GM18873 (cell line): ENCODE measurements around the gene ZC3H8.
"Not testable (repeated sequence)": the region's sequence is repeated elsewhere in the genome, so short reads cannot be mapped to it uniquely, and the experiment has no call there.

Experiments
- ATAC-seq: cut with Tn5 transposase; IDR thresholded peaks from one replicate; pipeline ENCODE4 v1.9.1; 2021; ENCODE audit warnings: mild to moderate bottlenecking, moderate library complexity, moderate number of reproducible peaks; ENCODE audit not compliant: unreplicated experiment, low FRiP score

Gene ZC3H8

GRCh38 chr2:112254466-112255240, at the start of gene ZC3H8:
Gene ZC3H8 (minus strand): TSS chr2:112255042. CDS start chr2:112254981, 61 bp downstream.
- ATAC-seq, result peak; percentile 66

DNA sequence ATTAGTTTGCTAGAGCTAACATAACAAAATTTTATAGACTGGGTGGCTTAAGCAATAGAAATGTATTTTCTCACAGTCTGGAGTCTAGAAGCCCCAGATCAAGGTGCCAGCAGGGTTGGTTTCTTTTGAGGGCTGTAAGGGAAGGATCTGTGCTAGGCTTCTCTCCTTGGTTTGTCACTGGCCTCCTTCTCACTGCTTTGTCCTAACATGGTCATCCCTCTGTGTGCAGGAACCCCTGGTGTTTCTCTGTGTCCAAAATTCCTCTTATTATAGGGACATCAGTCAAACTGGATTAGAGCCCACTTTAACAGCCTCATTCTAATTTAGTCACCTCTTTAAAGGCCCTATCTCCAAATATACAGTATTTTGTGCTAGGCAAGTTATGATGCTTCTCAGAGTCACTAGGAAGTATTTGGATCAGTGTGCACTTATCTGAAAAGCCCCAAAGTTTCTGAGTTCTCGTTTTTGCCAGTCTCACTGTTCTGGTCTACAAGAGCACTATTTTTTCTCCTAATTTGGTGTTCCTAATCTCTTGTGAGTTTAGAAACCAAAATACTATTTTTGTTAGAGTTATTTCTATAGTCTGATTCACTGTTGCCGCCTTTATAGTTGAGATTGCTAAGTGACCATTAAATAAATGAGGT, 49.6 kb upstream of the ZC3H8 start:
- ATAC-seq, result no peak

DNA sequence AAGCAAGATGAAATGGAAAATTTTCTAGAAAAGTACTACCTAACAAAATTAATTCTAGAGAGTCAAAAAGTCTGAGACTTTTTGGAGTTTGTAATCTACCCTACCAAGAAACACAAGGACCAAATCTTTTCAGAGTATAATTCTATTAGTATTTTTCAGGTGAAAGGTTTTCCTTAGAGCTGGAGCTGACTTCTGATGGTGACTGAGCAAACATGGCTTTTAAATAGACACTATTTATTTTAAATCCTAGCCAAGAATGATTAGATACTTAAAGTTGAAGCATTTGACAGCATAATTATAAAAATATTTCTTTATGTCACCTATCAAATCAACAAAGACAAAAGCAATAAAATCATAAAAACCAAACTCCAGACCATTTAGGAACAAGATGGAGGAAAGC, 47.1 kb upstream of the ZC3H8 start:
- no peak for ATAC-seq

- no peak for ATAC-seq
Measured at GRCh38 chr2:112301171-112301584, 46.3 kb upstream of the ZC3H8 start.

DNA sequence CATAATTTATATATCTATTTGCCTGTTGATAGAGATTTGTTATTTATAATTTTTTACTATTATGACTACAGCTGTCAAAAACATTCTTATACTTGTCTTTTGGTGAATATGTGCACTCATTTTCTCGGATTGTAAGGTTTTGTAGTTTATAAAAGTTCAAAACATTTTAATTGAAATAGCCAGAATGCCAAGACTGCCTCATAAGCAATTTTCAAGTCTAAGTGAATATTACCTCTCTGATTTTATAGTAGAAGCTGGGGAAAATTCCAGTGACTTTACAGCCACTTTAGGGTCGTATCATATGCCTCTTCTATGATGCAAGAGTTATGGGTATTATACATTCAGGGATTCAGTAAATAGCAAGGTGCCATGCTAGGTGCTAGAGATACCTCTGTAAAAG, 41.6 kb upstream of the ZC3H8 start:
- no peak for ATAC-seq

DNA sequence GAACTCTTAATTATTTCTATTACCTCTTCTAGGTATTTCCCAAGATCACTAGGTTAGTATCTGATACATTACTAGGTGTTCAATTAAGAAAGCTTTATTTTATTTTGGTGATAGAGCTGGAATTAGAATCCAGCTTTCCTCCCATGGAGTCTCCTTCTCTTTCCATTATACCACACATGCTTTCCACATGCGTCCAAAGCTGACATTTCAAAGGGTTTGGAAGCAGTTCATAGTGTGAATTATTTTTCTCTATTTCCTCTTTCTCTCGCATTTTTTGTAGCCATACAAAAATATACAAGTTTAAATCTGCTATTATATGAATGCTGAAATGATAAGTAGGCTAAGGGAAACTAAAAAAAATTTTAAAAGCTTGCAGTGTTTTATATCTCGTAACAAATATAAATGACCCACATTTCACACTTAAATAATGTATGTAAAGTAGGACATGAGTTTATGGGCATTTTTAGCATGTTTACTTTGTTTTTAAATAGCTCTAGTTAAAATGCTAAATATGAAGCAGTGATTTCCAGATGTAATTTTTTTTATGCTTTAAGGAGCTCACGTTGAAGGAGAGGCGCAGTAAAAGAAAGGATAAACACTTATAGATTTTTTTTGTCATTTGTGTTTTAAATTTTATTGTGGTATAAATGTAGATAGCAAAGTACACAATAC, 40.7 kb upstream of the ZC3H8 start:
- no peak for ATAC-seq

- no peak for ATAC-seq
Measured at GRCh38 chr2:112293636-112294401, 39.0 kb upstream of the ZC3H8 start.

- ATAC-seq, result no peak
Measured at GRCh38 chr2:112290648-112291047, 35.8 kb upstream of the ZC3H8 start.

GRCh38 chr2:112290088-112290487, 35.2 kb upstream of the ZC3H8 start:
- ATAC-seq, result no peak

DNA sequence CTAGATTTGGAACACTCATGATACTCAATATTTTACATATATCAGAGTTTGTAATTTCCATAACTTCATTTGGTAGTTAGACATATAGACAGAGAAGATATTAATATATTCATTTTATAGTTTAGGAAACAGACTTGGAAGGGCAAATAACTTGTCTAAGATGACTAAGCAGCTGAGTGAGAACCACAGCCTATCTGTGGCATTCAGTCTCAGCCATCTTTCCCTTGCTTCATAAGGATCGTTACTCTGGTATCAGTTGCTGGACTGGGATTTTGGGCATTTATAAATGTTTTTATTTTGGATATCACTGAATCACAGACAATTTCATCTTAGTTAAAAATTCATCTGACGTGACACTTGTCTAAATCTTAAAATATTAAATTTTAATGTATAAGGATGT, 28.7 kb upstream of the ZC3H8 start:
- not testable (repeated sequence) for ATAC-seq

DNA sequence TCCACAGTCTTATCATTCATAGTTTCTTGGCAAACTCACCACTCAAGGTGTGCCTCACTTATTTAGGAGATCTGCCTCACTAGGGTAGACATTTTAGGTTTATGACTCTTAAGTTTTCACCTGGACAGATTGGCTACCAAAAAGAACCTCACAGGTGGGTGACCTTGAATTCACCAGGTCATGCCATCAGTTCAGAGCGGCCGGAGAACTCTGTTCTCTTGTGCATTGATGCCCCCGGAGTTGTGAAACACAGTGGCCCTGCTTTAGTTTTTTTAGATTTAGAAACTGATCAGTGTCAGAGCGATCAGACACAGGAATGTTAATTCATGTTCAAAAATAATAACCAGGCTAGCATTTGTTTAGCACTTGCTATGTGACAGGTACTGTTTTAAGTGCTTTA, 27.2 kb upstream of the ZC3H8 start:
- ATAC-seq, result not testable (repeated sequence)

GRCh38 chr2:112277596-112278220, 22.9 kb upstream of the ZC3H8 start:
- ATAC-seq, result no peak

DNA sequence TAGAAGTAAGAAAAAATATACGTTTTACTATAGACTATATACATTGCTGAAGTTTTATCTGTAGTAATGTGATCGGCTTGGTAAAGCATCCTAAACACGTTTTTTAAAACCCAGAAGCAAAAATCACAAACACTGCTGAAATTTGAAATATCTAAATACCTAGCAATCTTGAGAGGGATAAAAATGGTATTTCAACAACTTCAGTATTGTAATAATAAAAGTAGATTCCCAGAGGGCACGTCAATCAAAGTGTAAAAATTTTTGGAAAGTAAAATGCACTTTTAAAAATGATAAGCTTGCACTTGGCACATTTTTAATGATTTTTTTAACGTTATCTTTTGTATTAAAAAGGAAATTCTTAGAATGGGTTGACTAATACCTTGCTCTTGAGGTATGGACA, 22.1 kb upstream of the ZC3H8 start:
- ATAC-seq, result no peak

DNA sequence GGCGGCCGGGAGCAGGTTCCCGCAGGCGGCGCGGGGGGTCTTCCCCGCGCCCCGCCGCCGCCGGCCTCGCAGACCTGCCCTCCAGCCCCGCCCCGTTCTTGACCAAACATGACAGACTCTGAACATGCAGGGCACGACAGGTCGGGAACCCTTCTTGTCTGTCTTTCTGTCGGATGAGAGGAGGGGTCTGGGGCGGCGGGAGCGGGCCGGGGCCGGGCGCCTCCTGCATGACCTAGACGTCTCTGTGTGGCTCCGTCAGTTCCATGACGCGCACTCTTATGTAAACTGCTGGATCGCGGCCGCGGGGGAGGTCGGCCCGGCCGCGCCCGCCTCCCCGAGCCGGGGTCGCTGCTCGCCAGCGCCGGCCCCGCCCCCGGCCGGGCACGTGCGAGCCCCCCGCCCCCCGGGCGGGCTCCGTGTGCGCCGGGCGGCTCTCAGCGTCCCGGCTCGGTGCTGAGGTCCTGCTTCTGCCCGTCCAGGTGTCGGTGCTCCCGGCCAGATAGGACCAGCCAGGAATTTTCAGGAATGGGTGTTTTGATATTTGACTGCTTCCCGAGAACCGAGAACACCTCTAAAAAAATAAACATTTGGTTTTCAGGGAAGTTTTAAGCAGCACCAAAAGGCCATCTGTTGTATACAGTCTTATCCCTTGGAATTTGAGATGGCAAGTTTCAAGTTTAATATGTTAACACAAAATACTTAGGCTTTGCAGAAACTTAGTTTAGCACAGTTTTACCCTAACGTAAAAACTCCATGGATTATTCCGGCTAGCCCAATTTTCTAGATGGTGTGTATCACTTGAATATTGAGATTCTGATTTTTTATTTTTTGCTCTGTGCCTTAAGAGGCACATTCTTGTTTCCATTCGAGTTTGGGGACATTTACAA, 21.3 kb upstream of the ZC3H8 start:
- peak; percentile 21 for ATAC-seq

GRCh38 chr2:112275311-112275886, 20.6 kb upstream of the ZC3H8 start, which contains the start of gene ZC3H6:
Gene ZC3H6 (plus strand): TSS chr2:112275597. CDS start chr2:112275995, 398 bp downstream.
- ATAC-seq, result peak; percentile 96

DNA sequence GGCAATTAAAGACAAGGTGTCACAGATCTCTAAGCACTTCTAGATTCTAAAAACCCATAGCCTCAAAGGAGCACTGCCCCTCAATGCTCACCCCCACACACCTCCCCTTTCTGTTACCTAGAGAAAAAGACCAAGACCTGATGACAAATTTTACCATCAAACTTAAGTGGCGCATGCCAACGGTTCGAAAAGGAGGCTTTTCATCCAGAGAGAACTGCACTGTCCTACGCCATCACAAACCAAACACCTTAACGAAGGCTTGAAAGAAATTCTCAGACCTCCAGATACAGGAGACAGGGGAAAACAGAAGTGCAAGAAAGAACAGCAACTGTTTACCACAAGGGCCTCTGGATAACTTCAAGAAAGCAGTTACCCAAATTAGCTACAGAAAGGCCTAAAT, 18.5 kb upstream of the ZC3H8 start:
- ATAC-seq, result no peak

DNA sequence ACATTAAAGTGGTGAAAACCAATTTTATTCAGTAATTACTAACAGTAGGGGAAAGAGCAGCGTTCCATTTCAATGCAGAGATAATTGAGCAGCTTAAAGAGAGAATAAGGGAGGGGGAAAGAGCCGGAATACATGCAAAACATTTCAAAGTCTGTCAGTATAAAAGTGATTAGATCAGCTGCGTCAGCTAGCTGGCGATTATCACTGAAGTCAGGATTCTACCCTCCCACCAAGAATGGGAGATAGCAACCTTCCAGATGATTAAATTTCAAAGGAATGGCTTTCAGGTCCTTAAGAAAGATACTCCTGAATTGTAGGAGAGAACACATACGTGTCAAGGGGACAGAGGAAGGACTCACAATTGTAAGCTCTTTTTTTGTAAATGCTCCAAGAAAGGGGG, 17.8 kb upstream of the ZC3H8 start:
- no peak for ATAC-seq

DNA sequence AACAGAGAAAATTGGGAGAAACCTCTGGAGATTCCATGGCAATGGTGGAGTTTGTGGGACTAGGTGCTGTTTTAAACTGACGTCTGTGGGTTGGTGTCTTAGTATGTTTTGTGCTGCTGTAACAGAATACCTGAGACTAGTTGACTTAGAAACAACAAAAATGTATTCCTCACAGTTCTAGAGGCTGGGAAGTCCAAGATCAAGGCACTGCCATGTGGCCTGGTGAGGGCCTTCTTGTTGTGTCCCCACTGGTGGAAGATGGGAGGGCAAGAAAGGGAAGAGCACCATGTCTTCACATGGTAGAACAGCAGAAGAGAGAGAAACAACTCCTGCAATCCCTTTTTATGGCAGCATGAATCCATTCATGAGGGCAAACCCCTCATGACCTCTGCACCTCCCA, 13.7 kb upstream of the ZC3H8 start:
- ATAC-seq, result no peak

DNA sequence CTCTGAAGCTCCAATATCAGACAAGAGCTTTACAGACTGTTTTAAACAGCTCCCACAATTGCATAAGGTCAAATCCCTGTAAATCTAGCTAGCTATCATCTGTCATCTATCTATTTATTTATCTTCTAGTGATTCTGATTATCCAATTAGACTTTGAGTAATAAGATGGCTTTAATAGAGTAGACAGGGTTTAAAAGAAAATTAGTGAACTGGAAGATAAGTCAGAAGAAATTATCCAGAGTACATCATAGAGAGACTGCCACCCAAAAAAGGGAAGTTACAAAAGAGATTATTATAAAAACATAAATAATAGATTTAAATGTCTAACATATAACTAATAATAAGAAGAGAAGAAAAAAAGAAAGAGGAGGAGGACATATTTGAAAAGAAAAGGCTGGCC, 8.0 kb upstream of the ZC3H8 start:
- ATAC-seq, result no peak
